ENCODE measurements around the gene ATXN7L1.

The ATXN7L1 gene

GRCh38 chr7:105876091-105876963 lies at the start of gene ATXN7L1:
ATXN7L1 (minus strand) TSS chr7:105876599; CDS start chr7:105876558, 41 bp downstream.
- peak within 1 kb of the TSS; percentile 45 for H3K4me3 ChIP-seq (ENCODE audit: low read depth, low read length)
- TF ChIP-seq CTCF (IDR thresholded peaks at IDR 0.05; ENCODE audit: low read depth, low read length, missing control alignments) = peak; percentile 45
- DNase-seq (ENCODE audit: low read depth) = no peak

DNA sequence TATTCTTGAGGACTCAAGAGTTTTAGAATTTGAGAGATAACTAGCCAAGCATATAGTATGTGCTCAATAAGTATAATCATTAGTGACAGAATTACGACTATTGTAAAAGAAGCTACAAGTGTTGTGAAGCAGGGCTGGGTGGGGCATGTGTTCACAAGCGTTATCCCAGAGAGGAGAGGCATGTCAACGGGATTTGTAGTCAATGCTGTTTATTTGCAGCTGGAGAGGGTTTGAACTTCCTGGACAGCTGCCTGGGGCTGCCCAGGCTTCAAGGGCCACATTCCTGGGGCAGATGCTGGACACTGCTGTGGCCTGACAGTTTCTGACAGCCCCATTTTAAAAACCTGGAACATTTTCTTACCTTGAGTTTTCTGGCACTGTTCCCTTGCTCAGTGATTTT lies 49.7 kb upstream of the ATXN7L1 start:
- TF ChIP-seq CTCF (IDR thresholded peaks at IDR 0.05; ENCODE audit: low read depth, low read length, missing control alignments) = no peak
- no peak overlapping the region for H3K4me3 ChIP-seq (ENCODE audit: low read depth, low read length)
- no peak for DNase-seq (ENCODE audit: low read depth)

DNA sequence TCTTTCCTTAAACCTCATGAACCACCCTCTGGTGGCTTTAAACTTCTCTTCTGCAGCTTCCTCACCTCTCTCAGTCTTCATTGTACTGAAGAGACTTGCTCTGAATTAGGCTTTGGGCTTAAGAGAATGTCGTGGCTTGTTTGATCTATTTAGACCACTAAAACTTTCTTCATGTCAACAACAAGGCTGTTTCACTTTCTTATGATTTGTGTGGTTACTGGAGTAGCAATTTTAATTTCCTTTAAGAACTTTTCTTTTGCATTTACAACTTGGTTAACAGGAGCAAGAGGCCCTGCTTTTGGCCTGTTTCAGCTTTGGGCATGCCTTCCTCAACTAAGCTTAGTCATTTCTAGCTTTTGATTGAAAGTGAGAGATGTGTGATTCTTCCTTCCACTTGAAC lies 48.5 kb upstream of the ATXN7L1 start:
- no peak overlapping the region for H3K4me3 ChIP-seq (ENCODE audit: low read depth, low read length)
- TF ChIP-seq CTCF (IDR thresholded peaks at IDR 0.05; ENCODE audit: low read depth, low read length, missing control alignments) = no peak
- peak; percentile 22 for DNase-seq (ENCODE audit: low read depth)

DNA sequence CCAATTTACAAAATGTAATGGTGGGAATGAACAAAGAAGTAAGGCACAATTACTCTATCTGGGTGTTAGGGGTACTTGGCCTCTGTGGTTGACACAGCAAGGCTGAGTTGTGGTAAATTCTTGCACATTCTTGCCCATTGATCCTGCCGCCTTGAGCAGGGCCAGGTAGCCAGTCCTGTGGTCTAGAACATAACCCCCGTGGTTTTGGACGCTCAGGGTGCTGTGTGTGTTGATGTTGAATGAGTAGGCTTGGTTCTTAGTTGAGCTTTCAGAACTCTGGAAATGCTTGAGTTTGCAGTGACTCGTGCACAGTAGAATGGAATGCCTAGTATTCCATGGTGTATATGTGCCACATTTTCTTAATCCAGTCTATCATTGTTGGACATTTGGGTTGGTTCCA lies 44.4 kb upstream of the ATXN7L1 start:
- H3K4me3 ChIP-seq (ENCODE audit: low read depth, low read length) = no peak overlapping the region
- DNase-seq (ENCODE audit: low read depth) = no peak
- TF ChIP-seq CTCF (IDR thresholded peaks at IDR 0.05; ENCODE audit: low read depth, low read length, missing control alignments) = no peak

DNA sequence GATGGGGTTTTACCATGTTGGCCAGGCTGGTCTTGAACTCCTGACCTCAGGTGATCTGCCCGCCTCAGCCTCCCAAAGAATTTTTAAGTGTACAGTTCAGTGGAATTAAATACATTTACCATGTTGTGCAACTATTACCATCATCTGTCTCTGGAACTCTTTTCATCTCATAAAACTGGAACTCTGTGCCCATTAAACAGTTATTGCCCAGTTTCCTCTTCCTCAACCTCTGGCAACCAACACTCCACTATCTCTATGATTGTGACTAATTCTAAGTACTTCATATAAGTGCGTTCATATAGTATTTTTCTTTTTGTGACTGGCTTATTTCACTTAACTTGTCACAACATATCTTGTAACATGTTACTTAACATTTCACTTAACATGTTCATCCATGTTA lies 41.3 kb upstream of the ATXN7L1 start:
- no peak for TF ChIP-seq CTCF (IDR thresholded peaks at IDR 0.05; ENCODE audit: low read depth, low read length, missing control alignments)
- DNase-seq (ENCODE audit: low read depth) = no peak
- no peak overlapping the region for H3K4me3 ChIP-seq (ENCODE audit: low read depth, low read length)

- DNase-seq (ENCODE audit: low read depth) = no peak
- no peak overlapping the region for H3K4me3 ChIP-seq (ENCODE audit: low read depth, low read length)
- no peak for TF ChIP-seq CTCF (IDR thresholded peaks at IDR 0.05; ENCODE audit: low read depth, low read length, missing control alignments)
Measured at GRCh38 chr7:105916603-105917002, 40.2 kb upstream of the ATXN7L1 start.

- H3K4me3 ChIP-seq (ENCODE audit: low read depth, low read length) = no peak overlapping the region
- TF ChIP-seq CTCF (IDR thresholded peaks at IDR 0.05; ENCODE audit: low read depth, low read length, missing control alignments) = no peak
- DNase-seq (ENCODE audit: low read depth) = no peak
Measured at GRCh38 chr7:105913947-105914346, 37.5 kb upstream of the ATXN7L1 start.

Data from GM12864 (cell line).